ENCODE measurements around the gene RPL36.

DNA sequence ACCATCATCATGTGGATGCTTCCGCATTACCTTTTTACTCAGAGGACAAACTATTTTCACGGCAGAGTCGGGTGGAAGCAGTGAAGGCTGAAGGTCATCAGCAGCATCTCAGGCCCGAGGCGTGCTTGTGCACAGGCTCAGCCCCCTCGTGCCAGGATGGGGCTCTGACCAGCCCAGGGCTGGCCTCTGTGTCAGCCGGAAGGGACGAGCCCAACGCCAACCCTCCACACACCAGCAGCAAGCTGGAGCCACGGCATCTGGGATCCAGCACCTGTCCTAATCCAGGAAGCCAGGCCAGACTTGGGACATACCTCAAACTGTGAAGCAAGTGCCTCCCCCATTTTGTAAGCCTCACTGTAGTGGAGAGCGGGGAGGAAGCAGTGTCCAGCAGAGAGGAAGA is 20.9 kb upstream of the RPL36 start:
- TF ChIP-seq RAD21 (IDR thresholded peaks at IDR 0.05; ENCODE audit: low read depth) = no peak
- no peak for TF ChIP-seq POLR2AphosphoS5 (IDR thresholded peaks at IDR 0.05; ENCODE audit: low read depth, low read length)
- TF ChIP-seq, protein P1, sequence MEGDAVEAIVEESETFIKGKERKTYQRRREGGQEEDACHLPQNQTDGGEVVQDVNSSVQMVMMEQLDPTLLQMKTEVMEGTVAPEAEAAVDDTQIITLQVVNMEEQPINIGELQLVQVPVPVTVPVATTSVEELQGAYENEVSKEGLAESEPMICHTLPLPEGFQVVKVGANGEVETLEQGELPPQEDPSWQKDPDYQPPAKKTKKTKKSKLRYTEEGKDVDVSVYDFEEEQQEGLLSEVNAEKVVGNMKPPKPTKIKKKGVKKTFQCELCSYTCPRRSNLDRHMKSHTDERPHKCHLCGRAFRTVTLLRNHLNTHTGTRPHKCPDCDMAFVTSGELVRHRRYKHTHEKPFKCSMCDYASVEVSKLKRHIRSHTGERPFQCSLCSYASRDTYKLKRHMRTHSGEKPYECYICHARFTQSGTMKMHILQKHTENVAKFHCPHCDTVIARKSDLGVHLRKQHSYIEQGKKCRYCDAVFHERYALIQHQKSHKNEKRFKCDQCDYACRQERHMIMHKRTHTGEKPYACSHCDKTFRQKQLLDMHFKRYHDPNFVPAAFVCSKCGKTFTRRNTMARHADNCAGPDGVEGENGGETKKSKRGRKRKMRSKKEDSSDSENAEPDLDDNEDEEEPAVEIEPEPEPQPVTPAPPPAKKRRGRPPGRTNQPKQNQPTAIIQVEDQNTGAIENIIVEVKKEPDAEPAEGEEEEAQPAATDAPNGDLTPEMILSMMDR (IDR thresholded peaks at IDR 0.05 in 2 of 3, conservative IDR thresholded peaks at IDR 0.05 in 1 of 3; ENCODE audit: borderline replicate concordance in 1 of 3, insufficient read depth in 1 of 3, low read depth in 2 of 3, low read length in 2 of 3) = no peak
- no peak for TF ChIP-seq EZH2phosphoT487 (IDR thresholded peaks at IDR 0.05; ENCODE audit: borderline replicate concordance)
- no peak for TF ChIP-seq EZH2 (IDR thresholded peaks at IDR 0.05)
- no peak for TF ChIP-seq POLR2A (IDR thresholded peaks at IDR 0.05; ENCODE audit: borderline replicate concordance, extremely low read depth, insufficient read depth, insufficient read length)
- TF ChIP-seq ZNF274 (IDR thresholded peaks at IDR 0.05; ENCODE audit: low read depth, low read length) = no peak
- TF ChIP-seq SP1 (IDR thresholded peaks at IDR 0.05; ENCODE audit: low read depth) = no peak
- TF ChIP-seq, protein P2, sequence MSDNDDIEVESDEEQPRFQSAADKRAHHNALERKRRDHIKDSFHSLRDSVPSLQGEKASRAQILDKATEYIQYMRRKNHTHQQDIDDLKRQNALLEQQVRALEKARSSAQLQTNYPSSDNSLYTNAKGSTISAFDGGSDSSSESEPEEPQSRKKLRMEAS (IDR thresholded peaks at IDR 0.05) = no peak
- TF ChIP-seq, protein P3, sequence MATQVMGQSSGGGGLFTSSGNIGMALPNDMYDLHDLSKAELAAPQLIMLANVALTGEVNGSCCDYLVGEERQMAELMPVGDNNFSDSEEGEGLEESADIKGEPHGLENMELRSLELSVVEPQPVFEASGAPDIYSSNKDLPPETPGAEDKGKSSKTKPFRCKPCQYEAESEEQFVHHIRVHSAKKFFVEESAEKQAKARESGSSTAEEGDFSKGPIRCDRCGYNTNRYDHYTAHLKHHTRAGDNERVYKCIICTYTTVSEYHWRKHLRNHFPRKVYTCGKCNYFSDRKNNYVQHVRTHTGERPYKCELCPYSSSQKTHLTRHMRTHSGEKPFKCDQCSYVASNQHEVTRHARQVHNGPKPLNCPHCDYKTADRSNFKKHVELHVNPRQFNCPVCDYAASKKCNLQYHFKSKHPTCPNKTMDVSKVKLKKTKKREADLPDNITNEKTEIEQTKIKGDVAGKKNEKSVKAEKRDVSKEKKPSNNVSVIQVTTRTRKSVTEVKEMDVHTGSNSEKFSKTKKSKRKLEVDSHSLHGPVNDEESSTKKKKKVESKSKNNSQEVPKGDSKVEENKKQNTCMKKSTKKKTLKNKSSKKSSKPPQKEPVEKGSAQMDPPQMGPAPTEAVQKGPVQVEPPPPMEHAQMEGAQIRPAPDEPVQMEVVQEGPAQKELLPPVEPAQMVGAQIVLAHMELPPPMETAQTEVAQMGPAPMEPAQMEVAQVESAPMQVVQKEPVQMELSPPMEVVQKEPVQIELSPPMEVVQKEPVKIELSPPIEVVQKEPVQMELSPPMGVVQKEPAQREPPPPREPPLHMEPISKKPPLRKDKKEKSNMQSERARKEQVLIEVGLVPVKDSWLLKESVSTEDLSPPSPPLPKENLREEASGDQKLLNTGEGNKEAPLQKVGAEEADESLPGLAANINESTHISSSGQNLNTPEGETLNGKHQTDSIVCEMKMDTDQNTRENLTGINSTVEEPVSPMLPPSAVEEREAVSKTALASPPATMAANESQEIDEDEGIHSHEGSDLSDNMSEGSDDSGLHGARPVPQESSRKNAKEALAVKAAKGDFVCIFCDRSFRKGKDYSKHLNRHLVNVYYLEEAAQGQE (IDR thresholded peaks at IDR 0.05; ENCODE audit: low read depth) = no peak
- TF ChIP-seq, protein P4, sequence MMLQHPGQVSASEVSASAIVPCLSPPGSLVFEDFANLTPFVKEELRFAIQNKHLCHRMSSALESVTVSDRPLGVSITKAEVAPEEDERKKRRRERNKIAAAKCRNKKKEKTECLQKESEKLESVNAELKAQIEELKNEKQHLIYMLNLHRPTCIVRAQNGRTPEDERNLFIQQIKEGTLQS (IDR thresholded peaks at IDR 0.05) = no peak
- no peak for TF ChIP-seq ELF1 (IDR thresholded peaks at IDR 0.05; ENCODE audit: borderline replicate concordance, low read depth)

Measured in HCT116 (cell line).